GM18502 (cell line): Measurements from ENCODE around the gene NXT2.
"Not testable (repeated sequence)": the region's sequence is repeated elsewhere in the genome, so short reads cannot be mapped to it uniquely, and the experiment has no call there.

Source experiments
- ATAC-seq: cut with Tn5 transposase; IDR thresholded peaks from one replicate; pipeline ENCODE4 v1.9.1; 2021; ENCODE audit warnings: mild to moderate bottlenecking; ENCODE audit not compliant: unreplicated experiment, poor library complexity

The NXT2 gene

DNA sequence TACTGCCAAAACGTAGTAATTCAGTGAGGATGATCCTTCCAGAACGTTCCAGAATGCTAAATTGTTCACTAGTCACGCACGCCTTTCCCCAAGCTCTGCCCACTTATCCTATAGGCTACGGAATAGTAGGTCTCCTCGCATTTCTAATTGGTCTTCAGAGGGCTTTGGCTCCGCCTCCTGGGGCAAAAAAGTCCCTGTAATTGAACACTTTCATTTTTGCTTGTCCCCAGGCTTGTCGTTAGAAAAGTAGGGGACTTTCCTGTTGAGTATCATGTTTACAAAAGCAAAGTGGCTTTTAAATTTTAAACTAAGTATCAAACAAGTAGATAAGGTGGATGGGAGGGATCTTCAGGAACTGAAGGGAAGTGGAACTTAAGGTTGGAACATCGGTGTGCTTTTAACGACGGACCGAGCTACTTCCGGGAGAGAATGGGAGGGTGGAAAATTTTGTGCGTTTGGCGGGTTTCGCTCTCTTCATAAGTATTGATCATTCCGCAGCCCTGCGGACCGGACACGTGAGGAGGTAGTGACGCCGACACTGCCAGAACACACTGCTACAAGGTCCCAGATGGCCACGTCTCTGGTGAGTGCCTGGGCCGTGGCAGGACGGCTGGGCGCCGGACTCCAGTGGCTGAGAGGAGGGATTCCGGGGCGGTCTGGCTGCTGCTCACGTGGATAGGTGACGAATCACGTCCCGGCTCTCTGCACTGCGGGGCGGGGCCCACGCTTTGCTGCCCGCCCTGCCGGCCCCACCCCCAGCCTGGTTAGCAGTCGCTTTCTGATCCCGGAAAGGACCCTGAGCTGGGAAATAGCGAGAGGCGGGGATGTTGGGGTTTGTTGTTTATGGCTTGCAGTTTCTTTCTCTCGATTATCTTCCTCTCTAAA, at the start of gene NXT2:
Gene NXT2 (plus strand): TSS at position 406 of the 885 bp plus-strand sequence. CDS start 163 bp downstream, at position 569.
- peak; percentile 97 for ATAC-seq

GRCh38 chrX:109487640-109488039, 49.0 kb upstream of the NXT2 start:
- peak; percentile 56 for ATAC-seq

- ATAC-seq: no peak
Measured at GRCh38 chrX:109489174-109489573, 47.5 kb upstream of the NXT2 start.

GRCh38 chrX:109498434-109498833, 38.2 kb upstream of the NXT2 start:
- ATAC-seq: no peak

GRCh38 chrX:109501176-109501575, 35.5 kb upstream of the NXT2 start:
- no peak for ATAC-seq

GRCh38 chrX:109508915-109509314, 27.7 kb upstream of the NXT2 start:
- ATAC-seq: no peak

- ATAC-seq: no peak
Measured at GRCh38 chrX:109511113-109511512, 25.5 kb upstream of the NXT2 start.

DNA sequence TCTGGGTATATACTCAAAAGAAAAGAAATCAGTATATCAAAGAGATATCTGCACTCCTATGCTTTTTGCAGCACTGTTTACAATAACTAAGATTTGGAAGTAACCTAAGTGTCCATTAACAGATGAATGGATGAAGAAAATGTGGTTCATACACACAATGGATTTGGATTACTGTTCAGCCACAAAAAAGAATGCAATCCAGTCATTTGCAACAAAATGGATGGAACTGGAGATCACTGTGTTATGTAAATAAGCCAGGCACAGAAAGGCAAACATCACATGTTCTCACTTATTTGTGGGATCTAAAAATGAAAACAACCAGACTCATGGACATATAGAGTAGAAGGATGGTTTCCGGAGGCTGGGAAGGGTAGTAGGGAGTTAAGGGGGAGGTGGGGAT, 17.6 kb upstream of the NXT2 start:
- no peak for ATAC-seq

GRCh38 chrX:109533005-109533404, 3.6 kb upstream of the NXT2 start:
- no peak for ATAC-seq

DNA sequence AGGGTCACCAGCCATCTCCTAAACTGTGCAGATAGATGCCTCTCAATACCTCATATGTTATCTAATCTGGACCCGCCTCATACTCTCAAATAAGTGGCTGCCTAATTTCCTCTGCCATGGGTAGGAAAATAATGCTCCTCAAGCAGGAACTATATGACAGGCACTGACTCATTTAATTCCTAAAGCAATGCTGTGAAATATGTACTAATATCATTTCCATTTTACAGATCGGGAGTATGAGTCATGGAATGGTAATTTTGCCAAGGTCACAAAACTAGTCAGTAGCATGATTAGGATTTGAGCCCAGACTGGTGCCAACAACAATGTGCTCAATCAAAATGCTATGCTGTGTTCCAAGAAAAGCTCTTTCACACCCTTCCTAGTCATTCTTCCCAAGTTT, 3.0 kb upstream of the NXT2 start:
- no peak for ATAC-seq

- ATAC-seq: no peak
Measured at GRCh38 chrX:109534933-109535332, 1.7 kb upstream of the NXT2 start.

DNA sequence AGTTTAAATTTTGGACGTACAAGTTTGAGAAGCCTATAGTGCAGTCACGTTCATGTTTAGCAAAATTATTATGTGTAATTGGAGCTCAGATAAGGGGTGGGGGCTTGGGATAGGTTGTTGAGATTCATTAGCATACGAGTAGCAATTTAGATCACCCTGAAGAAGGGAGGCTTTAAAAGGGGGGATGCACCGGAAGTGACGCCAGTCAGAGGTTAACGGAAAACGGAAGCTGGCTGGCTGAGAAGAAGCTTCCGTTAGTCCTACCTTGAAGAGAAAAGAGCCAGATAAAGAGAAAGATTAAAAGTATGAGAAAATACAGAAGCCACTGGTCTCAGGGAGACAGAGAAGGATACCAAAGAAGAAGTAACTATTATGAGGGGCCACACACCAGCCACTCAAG, 1.1 kb upstream of the NXT2 start:
- ATAC-seq: no peak

DNA sequence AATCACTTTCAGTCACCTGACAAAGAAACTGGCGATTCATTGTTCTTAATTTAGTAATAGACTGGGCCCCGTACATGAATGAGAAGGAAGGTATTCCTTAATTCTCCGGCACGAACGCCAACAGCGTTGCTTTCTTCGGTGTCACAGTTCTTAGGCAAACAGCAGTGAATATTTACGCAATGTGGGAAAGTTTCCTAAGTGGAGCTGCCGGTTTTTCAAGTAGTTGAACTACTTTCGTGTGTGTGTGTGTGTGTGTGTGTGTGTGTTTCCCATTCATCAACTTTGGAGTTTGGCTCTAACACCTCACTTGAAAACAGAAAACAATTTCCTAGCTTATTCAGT, 651 bp downstream of the NXT2 start:
- ATAC-seq: no peak

DNA sequence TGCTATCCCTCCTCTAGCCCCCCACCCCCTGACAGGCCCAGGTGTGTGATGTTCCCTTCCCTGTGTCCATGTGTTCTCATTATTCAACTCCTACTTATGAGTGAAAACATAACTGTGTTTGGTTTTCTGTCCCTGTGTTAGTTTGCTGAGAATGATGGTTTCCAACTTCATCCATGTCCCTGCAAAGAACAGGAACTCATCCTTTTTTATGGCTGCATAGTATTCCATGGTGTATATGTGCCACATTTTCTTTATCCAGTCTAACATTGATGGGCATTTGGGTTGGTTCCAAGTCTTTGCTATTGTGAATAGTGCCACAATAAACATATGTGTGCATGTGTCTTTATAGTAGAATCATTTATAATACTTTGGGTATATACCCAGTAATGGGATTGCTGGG, 2.4 kb downstream of the NXT2 start:
- ATAC-seq: not testable (repeated sequence)

GRCh38 chrX:109553862-109554261, 17.2 kb downstream of the NXT2 start:
- ATAC-seq: no peak

DNA sequence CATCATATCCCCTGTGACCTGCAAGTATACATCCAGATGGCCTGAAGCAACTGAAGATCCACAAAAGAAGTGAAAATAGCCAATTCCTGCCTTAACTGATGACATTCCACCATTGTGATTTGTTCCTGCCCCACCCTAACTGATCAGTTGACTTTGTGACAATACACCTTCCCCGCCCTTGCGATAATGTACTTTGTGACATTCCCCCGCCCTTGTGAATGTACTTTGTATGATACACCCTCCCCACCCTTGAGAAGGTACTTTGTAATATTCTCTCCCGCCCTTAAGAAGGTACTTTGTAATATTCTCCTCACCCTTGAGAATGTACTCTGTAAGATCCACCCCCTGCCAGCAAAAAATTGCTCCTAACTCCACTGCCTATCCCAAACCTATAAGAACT, 39.4 kb downstream of the NXT2 start:
- ATAC-seq: not testable (repeated sequence)

DNA sequence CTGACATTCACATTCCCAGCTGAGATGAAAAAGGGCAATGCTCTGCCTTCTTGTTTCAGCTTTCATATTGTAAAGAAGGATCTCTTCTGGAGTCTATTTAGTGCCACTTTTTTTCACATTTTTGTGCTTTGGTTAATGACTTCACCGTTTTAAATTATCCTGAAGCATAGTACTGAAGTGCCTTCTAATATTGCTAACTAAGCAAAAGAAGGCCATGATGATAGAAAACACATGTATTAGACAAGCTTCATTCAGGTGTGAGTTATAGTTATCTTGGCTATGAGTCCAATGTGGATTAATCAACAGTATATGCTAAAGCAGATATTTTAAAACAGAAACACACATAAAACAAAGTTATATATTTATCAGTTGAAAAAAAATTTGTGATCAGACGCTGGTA, 40.4 kb downstream of the NXT2 start:
- no peak for ATAC-seq

GRCh38 chrX:109578916-109579315, 42.3 kb downstream of the NXT2 start:
- no peak for ATAC-seq

GRCh38 chrX:109585488-109585887, 48.8 kb downstream of the NXT2 start:
- ATAC-seq: no peak

DNA sequence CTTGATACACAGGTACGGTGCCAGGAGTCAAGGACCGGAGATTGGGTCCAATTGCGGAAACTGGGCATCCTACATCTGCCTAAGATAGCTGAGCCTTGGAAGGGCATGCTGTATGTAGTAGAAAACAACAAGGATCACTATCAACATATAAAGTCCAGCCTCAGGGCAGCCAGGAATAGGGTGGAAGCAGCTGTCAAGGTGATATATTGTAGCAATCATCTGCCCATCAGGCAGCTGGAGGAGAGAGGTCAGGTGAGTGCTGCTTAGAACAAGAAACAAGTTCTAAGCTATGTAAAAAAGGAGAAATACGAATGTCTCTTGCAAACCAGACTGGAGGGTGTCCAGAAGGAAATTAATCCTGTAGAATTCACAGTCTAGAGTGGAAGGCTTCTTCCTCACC, 53.5 kb downstream of the NXT2 start:
- no peak for ATAC-seq
